ENCODE measurements around the gene KLHDC9. TPM values are rescaled to one million over a fixed set of nuclear protein-coding genes. Genes with fewer than 3 reads are reported as not detected.

Gene KLHDC9
- total and polyA plus RNA-seq, 2 of the 8 experiments (the other 6 are each of a cell fraction or from before 2014, with no cell fraction given), result 6.5 to 15.6 TPM

- TF ChIP-seq CBX5 (IDR thresholded peaks at IDR 0.05; ENCODE audit: low read depth, low read length), result no peak
- TF ChIP-seq POU5F1 (IDR thresholded peaks at IDR 0.05; ENCODE audit: low read depth, low read length), result no peak
- no peak for TF ChIP-seq EGR1 (IDR thresholded peaks at IDR 0.05; ENCODE audit: borderline replicate concordance, low read depth, low read length)
- no peak for TF ChIP-seq TBP (IDR thresholded peaks at IDR 0.05; ENCODE audit: low read depth, low read length)
- no peak for TF ChIP-seq JUN (IDR thresholded peaks at IDR 0.05; ENCODE audit: low read depth, low read length)
Measured at GRCh38 chr1:161122967-161123366, 24.8 kb downstream of the KLHDC9 start (continued).
